ENCODE data around the gene PLA2G5.

Gene PLA2G5

DNA sequence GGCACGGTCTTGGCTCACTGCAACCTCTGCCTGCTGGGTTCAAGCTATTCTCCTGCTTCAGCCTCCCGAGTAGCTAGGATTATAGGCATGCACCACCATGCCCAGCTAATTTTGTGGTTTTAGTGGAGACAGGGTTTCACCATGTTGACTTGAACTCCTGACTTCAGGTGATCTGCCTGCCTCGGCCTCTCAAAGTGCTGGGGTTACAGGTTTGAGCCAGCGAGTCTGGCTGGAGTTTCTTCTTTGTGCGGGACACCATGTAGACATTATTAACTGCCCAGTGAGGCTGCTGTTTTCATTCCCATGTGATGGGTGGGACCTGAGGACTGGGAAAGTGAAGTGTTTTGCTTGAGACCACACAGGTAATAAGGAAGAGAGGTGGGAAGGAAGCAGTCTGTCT, 23.3 kb downstream of the PLA2G5 start:
- no peak for DNase-seq

DNA sequence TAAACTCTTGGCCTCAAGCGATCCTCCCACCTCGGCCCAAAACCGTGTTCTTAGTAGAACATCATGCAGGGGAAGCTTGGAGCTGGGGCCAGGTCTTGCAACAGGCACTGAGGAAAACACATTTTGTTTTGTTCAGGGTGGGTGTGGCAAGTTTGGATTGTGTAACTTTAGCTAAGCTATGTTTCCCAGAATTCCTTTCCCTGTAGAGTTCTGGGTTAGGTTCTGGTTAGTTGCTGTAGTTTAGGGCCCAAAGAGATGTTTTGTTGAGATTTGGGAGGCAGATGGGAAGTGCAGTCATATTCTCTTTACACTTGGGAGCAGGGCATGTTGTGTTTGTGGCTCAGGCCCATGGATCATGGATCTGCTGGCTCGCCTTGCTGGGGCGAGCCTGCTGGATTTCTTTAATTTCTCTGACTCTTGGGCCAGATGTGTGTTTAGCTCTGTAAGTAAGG, 24.0 kb downstream of the PLA2G5 start:
- DNase-seq: no peak

DNA sequence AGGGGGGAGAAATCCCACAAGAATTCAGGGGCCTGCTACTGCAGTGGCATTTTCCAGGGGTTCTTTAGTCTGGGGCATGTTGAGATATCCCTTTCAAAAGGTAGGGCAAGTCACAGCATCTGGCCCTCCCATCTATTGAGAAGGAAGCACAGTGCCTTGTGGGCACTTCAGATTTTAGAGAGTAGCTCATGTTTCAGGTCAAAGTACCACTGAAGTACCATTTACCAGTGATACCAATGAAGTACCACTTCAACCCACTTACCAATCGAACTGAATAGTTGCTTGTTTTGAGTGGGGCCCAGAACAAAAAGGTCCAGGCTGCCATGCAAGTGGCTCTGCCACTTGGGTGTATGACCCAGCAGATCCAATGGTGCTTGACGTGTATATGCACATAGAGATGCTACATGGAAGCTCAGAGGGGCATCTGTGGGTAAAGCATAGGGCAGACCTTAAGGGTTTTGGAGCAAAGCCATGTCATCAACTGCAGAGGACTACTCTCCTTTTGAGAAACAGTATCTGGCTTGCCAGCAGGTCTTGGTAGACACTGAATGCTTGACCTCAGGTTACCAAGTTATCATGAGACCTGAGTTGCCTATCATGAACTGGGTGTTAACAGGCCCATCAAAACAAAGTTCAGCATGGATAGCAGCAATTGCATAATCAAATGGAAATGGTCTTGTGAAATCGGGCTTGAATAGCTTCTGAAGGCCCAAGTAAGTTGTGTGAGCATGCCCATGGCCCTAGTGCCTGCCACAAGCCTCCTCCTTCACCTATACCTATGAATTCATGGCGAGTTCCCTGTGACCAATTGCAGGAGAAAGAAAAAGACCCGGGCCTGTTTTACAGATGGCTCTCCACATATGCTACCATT, 25.8 kb downstream of the PLA2G5 start:
- DNase-seq: no peak

DNA sequence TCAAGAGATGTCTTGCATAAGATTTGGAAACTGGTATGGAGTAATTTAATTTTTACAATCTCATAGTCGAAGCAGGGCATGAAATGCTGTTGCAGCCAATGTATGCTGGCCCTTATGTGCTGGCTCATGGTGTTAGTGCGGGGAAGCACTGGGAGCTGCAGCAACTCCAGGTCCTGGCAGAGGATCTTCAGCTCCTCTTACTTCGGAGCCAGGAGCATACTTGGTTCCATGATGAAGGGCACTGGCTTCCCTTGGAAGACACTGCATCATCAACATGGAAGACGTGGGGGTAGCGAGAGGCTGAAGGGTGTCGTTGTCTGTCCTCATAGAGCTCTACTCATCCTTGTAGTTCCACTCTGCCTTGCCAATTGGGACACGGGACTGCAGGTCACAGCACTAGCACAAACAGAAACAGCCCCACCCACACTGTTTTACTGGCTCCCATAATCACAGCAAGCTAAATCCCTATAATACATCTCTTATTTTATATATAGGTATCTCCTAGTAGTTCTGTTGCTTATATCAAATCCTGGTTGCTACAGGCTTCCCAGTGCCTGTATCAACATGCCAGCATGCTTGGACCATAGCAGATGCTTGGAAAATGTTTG, 26.9 kb downstream of the PLA2G5 start:
- DNase-seq: no peak

DNA sequence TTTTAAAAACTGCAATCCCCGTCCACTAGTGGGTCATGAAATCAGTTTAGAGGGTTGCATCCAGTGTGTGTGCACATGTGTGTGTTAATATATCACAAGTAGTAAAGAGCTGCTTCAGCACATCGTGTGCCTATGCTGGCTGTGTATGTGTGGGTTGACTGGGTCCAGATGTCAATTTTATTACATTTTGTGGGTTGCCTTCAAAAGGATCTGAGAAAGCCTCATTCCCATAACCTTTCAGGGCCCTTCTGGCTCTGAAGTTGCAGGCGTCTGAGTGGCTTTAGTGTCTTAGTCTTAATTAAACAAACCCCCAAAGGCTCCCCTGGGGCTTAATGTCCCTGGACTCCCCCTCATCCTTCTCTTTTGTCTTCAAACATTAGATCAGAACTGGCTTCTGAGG, 29.5 kb downstream of the PLA2G5 start:
- DNase-seq: no peak

DNA sequence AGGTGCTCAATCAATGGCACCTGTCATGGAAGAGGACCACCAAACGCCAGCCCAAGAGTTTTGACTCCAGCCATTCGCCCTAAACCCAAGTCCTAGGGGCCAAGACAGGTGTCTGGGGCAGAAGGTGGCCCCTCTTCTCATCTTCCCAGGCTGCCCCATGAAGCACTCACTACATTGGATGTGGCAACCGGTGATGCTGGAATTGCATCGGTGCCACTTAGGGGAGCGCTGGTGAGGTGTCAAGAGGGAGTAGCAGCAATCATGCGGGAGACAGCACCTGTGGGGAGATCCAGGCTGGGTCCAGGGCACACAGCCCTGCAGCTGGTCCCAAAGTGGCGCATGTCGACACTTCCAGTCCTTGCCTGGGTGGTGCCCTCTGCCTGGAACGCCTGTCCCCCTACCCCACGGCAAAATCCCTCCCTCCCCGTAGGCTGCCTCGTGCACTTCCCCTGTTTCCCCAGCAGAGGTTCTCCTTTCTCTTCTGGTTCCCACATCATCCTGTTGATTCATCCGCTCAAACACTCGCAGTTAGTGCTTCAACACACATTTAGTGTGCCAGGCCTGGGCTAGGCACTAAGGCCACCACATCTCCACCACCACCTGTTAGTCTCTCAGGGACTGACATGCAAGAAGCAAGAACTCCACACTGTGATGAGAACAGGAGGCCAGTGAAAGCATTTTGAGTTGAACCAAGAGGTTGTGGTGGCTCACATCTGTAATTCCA, 30.8 kb downstream of the PLA2G5 start:
- peak in 1 of 2 experiments; percentile 22 for DNase-seq

DNA sequence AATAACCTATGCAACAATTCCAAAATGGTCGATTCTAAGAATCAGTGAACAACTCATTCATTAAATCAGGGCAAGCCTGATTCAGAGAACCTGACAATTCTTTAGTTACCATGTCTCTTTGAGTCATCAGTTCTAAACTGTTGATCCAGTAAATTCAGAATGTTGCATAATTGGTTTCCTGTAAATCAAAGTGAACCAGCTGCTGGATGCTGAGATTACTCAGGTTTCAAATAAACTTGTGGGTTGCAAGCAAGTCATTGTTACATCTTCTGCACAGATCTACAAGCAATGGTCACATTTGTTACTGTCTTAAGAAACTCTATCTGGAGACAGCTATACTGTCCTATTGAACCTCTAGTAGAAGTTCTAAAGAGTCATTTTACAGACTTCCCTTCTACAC, 32.9 kb downstream of the PLA2G5 start:
- no peak for DNase-seq

DNA sequence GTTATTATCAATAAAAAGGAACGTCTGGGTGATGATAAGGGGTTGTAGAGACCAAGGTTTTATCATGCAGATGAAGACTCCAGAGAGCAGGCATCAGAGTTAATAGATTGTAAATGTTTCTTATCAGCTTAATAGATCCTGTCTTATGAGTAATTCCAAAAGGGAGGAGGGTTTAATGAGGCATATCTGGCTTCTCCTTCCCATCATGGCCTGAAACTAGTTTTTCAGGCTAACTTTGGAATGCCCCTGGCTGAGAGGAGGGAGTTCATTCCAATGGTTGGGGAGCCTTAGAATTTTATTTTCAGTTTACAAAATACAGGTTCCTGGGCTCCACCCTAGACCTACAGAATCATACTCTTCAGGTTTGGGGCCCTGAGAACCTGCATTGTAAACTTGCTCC, 35.9 kb downstream of the PLA2G5 start:
- no peak for DNase-seq

DNA sequence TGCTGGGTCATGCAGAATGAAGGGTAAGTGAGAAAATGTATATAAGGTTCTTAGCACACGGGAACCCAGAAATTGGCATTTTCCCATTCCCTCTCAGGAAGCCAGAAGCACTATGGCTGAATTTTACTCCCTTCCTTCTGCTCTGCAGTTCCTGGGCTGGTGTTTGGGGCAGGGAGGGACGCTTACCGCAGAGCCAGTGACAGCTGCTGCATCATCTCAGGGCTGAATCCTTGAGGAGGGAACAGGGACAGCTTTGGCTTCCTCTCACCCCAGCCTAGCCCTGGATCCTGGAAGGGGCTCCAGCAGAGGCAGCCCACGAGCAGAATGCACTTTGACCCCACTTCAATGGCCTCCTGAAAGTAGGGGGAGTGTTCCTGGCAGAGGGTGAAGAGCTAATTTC, 37.4 kb downstream of the PLA2G5 start:
- no peak for DNase-seq

DNA sequence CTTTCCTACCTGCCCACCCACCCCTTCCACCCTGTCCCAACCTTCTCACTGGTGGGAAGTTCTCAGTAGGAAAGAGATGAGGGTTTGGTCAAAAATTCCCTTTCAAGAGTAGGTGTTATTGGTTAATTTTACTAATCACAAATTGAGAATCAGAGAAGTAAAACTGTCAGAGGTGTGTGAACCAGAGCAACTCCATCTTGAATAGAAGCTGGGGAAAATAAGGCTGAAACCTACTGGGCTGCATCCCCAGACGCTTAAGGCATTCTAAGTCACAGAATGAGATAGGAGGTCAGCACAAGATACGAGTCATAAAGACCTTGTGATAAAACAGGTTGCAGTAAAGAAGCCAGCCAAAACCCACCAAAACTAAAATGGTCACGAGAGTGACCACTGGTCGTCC, 37.8 kb downstream of the PLA2G5 start:
- DNase-seq: no peak

DNA sequence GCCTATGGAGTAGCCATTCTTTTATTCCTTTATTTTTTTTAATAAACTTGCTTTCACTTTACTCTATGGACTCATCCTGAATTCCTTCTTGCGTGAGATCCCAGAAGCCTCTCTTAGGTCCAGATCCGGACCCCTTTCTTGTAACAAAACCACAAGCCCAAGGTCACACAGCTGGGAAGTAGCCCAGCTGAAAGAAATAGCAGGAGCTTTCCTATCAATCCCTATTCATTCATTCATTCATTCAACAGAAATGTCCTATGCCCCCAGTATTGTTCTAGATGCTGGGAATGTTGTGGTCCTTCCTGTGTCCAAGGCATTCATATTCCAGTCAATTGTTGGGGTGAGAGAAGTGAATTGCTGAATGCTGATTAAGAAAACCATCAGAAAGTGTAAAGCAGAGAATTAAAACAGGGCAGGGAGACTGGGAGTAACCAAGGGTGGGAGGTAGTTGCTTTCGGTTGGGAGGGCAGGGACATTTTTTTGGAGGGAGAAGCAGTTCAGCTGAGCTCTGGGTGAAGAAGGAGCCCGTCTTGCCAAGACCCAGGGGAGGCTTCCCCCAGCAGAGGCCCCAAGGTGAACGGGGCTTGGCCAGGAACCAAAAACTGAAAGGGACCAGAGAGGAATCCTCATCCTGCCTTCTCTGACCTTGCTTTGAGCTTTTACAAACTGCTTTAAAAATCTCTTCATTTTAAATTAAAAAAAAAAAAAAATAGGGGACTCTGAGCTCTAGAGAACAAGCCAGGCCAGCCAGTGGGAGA, 38.6 kb downstream of the PLA2G5 start:
- DNase-seq: no peak

DNA sequence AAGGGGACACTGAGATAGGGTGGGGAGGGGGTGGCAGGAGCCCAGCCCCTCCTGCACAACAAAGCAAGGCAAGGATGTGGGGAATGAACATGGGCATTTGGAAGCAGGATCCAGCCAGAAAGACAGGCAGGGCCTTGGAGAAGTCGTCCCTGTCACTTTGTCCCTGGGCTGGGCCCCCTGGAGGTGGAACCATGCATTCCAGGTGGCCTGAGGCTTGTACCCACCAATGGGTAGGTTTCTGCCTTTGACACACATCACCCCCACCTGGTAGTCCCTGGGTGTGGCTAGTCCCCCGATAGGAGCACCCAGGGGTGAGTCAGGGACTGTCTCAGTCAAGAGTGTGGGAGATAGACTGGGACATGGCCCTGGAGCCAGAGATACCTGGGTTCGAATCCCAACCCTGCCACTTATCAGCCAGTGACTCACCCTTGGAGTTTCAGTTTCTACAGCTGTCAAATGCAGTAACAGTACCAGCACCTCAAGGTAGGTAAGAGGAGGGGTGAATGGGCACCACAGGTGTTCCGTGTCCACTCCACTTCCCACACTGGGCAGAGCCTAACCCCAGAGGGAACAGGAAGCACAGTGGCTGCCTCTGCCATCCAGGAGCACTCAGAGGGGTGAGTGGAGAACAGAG, 39.3 kb downstream of the PLA2G5 start:
- DNase-seq: no peak

DNA sequence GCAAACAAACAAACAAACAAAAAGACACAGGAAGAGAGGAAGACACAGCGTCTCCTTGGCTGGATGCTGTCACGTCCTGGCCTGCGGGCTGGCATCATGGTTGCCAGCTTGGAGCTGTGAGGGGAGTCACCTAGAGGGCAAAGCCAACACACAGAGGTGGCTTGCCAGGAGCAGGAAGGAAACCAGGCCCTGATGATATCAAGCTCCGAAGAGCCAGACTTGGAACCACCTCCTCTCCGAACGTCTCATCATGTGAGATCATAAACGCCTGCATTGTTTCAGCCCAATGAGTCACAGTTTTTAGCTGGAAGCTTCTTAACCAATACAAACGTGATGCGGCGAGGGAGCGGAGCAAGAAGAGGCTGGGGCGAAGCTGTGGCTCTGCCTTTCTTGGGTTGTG, 40.7 kb downstream of the PLA2G5 start:
- no peak for DNase-seq

DNA sequence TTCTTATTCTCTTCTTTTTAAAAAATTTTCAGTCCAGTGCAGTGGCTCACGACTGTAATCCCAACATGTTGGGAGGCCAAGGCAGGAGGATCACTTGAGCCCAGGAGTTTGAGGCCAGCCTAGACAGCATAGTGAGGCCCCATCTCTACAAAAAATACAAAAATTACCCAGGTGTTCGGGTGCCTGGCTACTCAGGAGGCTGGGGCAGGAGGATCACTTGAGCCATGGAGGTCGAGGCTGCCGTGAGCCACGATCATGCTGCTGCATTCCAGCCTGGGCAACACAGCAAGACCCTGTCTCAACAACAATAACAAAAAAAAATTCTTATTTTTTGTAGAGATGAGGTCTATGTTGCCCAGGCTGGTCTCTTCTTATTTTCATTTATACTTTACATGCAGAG, 41.5 kb downstream of the PLA2G5 start:
- DNase-seq: no peak

DNA sequence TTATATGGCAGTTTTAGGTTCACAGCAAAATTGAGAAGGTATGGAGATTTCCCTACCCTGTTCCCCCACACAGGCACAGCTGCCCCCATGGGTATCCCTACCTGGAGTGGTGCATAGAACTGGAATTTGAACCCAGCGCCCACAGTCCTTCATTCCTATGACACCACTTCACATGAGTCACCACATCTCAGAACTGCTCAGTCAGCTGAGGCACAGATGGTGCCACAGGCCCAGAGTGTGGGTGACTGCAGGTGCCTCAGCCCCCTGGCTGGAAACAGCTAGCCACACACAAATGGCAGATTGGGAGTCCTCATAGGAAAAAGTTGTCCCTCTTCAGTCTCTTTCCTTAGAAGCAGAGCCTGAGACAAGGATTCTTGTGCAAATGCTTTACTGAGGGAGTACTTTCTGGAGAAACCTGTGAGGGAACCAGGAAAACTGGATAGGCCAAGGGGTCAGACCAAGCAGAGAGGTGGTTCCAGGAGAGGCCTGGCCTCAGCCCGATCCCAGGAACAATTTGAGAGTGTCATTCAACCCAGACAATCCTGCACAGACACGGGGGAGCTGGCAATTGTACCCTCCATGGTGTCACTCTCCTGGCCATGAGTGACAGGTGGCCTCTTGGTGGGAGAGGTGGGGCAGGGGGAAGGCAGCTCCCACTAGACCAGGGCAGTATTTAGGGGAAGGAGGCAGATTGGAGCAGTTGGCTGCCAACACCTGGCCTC, 42.4 kb downstream of the PLA2G5 start:
- DNase-seq: no peak

DNA sequence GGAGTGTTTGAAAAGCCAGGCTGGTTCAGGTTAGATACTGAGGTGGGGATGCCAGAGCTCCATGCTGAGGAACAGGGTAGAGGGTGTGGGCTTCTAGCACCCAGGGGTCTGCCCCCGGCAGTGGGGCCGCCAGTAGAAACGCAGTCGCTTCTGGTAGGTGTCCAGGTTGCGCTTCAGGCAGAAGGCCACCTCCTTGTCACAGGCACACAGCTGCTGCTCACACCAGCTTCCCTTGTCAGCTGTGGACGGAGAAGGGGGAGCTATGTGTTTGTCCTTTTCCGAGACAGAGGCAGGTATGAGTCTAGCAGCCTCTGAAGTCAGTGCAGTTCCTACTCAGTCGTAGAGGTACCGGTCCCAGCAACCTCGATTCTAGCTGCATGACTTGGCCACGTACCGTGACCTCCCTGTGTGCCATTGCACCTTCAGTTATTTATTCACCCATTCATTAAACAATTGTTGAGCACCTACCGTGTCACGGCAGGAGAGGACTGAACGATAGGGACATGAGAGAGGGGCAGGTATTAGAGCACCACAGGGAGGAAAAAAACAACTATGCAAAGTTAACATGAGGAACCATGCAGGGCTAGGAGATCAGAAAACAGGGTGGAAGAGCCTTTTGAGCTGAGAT, 44.1 kb downstream of the PLA2G5 start:
- DNase-seq: no peak

DNA sequence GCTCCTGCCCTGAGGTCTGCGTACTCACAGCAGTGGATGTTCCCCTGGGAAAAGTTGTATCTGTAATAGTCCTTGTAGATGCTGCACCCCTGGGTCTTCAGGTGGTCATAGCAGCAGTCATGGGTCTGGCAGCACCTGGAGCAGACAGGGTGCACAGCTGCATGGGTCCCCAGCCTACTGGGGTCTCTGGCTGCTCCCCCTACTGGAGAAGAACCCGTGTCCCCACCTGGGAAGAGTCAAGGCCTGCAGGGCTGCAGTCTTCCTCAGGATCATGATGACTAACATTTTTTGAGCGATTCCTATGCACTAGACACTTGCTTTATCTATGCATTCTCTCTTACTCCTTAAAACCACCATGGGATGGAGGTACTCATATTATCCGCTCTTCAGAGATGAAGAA, 45.5 kb downstream of the PLA2G5 start:
- DNase-seq: no peak

DNA sequence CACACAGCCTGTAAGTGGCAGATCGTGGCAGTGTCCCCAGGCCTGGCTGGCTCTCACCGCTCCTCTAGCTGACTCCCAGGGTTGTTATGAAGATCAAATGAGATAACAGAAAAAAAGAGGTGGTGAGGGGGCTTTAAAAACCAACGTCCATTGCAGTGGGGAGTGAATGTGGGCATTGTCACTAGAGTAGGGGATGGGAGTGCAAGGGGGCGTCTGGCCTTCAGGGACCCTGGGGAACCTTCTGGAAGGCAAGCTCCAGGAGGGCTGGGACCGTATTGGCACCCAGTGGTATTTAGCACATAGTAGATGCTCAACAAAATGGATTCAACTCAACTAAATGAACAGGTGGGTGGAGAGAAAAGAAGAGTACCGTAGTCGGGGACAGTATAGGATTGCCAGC, 45.9 kb downstream of the PLA2G5 start:
- no peak for DNase-seq

DNA sequence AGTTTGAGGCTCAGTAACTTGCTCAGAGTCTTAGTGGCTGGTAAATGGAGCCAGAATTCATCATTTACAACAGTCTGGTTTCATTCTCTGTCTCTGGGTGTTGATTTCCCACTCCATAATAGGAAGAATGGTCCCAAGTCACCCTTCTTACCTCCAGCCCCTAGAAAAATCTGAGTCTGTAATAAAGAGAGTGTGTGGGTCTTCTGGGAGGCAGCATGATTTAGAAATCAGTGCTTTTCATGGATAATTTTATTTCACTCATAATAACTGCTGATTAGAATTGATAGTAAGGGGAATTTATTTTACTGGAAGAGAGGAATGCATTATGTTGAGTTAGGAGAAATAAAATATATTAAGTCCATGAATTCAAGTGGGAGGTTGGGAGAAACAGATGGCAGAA, 47.2 kb downstream of the PLA2G5 start:
- DNase-seq: no peak

DNA sequence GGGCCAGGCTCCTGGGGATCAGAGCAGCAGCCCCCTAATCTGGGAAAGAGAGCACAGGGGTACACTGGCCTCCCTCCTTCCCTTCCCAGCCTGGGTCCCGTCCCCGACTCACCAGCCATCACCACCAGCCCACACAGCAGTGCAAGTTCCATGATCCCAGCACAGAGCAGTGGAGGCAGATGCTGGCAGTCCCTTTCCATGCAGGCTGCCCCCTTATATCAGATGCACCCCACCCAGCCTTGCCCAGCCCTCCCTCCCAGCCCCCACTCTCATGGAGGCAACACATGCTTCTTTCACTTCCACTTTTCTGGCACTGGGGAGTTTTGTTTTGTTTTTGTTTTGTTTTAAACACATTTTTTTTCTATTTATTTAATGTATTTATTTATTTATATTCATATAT, 49.4 kb downstream of the PLA2G5 start, which contains the start of gene PLA2G2D:
TSS of gene PLA2G2D (minus strand) at position 190 of the 400 bp plus-strand sequence. CDS start at position 152, 38 bp downstream.
- DNase-seq: no peak

DNA sequence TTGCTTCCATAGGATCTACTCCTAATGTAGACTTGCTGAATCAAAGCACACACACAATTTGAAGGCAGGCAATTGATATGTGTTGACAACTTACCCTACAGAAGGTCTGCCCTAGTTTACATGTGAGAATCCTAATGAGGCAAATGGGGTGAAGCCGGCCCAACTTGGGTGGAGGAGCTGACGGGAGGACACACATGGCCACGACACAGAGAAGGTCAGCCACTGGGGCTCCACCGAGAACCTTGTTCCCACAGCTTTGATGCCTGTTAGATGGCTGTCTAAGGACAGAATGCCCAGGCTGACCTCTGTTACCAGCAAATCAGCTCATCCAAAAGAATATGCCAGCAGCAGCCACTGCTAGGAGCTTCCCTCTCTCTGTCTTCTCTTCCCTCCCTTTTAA, 50.8 kb downstream of the PLA2G5 start:
- no peak for DNase-seq

Measured in AML-193 (cell line).